GOT3 (cell line): ENCODE measurements around the gene EPB41.
"Not testable (repeated sequence)": the region's sequence is repeated elsewhere in the genome, so short reads cannot be mapped to it uniquely, and the experiment has no call there.

ENCODE experiments used
- DNase-seq: peaks from one replicate; lab custom pipeline; 2025; ENCODE audit warnings: mixed read lengths; lab: John Stamatoyannopoulos, UW

EPB41 gene

GRCh38 chr1:29112705-29113412 is 198.5 kb downstream of the EPB41 start:
- DNase-seq, result no peak

- DNase-seq, result no peak
Measured at GRCh38 chr1:29113413-29114117, 199.2 kb downstream of the EPB41 start.

GRCh38 chr1:29114654-29115053 is 200.3 kb downstream of the EPB41 start:
- no peak for DNase-seq

- no peak for DNase-seq
Measured at GRCh38 chr1:29117381-29117780, 203.0 kb downstream of the EPB41 start.

GRCh38 chr1:29119121-29119929 is 205.0 kb downstream of the EPB41 start:
- no peak for DNase-seq

- no peak for DNase-seq
Measured at GRCh38 chr1:29120367-29120766, 206.0 kb downstream of the EPB41 start.

- no peak for DNase-seq
Measured at GRCh38 chr1:29120947-29121485, 206.6 kb downstream of the EPB41 start.

- DNase-seq, result no peak
Measured at GRCh38 chr1:29121516-29121935, 207.2 kb downstream of the EPB41 start.

GRCh38 chr1:29121936-29122681 is 207.7 kb downstream of the EPB41 start:
- DNase-seq, result peak; percentile 67

GRCh38 chr1:29122682-29123052 is 208.3 kb downstream of the EPB41 start:
- DNase-seq, result peak; percentile 67

GRCh38 chr1:29123053-29123886 is 208.9 kb downstream of the EPB41 start:
- DNase-seq, result no peak

- no peak for DNase-seq
Measured at GRCh38 chr1:29123887-29124365, 209.6 kb downstream of the EPB41 start, which contains the start of gene TMEM200B. Gene TMEM200B, minus strand, starts transcription at chr1:29123903. Its CDS starts 2,075 bp downstream, at chr1:29121828.

GRCh38 chr1:29124366-29125236 is 210.2 kb downstream of the EPB41 start:
- DNase-seq, result peak; percentile 53

- no peak for DNase-seq
Measured at GRCh38 chr1:29125237-29125641, 210.9 kb downstream of the EPB41 start.

GRCh38 chr1:29125788-29126187 is 211.4 kb downstream of the EPB41 start:
- DNase-seq, result no peak

- DNase-seq, result no peak
Measured at GRCh38 chr1:29126198-29126597, 211.8 kb downstream of the EPB41 start.

GRCh38 chr1:29128739-29129138 is 214.4 kb downstream of the EPB41 start:
- no peak for DNase-seq

GRCh38 chr1:29129916-29130315 is 215.5 kb downstream of the EPB41 start:
- DNase-seq, result no peak

- DNase-seq, result not testable (repeated sequence)
Measured at GRCh38 chr1:29131056-29131455, 216.7 kb downstream of the EPB41 start.
